SK-N-SH (cell line): ENCODE data around the gene ZNF555. TPM values are rescaled to one million over a fixed set of nuclear protein-coding genes. Genes with fewer than 3 reads are reported as not detected.

Experiments used
- CTCF ChIA-PET: fragments of 300-600, 350-600 bp; formaldehyde crosslinking; extraction: SDS; loops from one replicate; lab custom pipeline; 2021; lab: Yijun Ruan, JAX
- POLR2A ChIA-PET: fragments of 350-600 bp; sonication (Branson Sonifier 250); formaldehyde crosslinking; extraction: SDS; loops from one replicate; lab custom pipeline; 2020; ENCODE audit warnings: antibody characterized with exemption, inconsistent platforms; lab: Yijun Ruan, JAX
- DNase-seq: peaks from one replicate; pipeline ENCODE4 v3.0.0; 2012
- H2AFZ ChIP-seq: fragments of 200-600 bp; sonication (generic); 2 replicates; pipeline ENCODE4 v1.8.1; 2016; ENCODE audit warnings: antibody characterized with exemption, mild to moderate bottlenecking, low read depth
- H3F3A ChIP-seq: fragments of 200-600 bp; sonication (generic); replicated peaks from 2 replicates; pipeline ENCODE3; 2016; ENCODE audit warnings: antibody characterized with exemption, mild to moderate bottlenecking; ENCODE audit not compliant: insufficient read depth
- H3K27ac ChIP-seq, 2 experiments: fragments of 200-500 bp in 1 of 2; fragments of 200-600 bp in 1 of 2; sonication (Bioruptor generic) in 1 of 2; sonication (generic), shearing (Covaris generic) in 1 of 2; 2 replicates each; pipeline versions ENCODE4 v1.5.1 to v1.6.1; 2014 to 2016; ENCODE audit warnings: low read depth in 2 of 2, inconsistent platforms in 1 of 2, low read length in 1 of 2, mild to moderate bottlenecking in 1 of 2, mixed read lengths in 1 of 2
- H3K27me3 ChIP-seq: fragments of 200-600 bp; sonication (generic), shearing (Covaris generic); 2 replicates; pipeline ENCODE4 v1.6.1; 2016; ENCODE audit warnings: mixed run types; ENCODE audit not compliant: insufficient read depth
- H3K36me3 ChIP-seq, 2 experiments: fragments of 200-500 bp in 1 of 2; fragments of 200-600 bp in 1 of 2; sonication (Bioruptor generic) in 1 of 2; sonication (generic) in 1 of 2; replicated peaks in 1 of 2; 2 replicates each; pipeline versions ENCODE3 to v1.5.1; 2014 to 2016; ENCODE audit warnings: low read length in 1 of 2, mild to moderate bottlenecking in 1 of 2; ENCODE audit not compliant: insufficient read depth in 2 of 2, control insufficient read depth in 1 of 2
- H3K4me1 ChIP-seq, 2 experiments: fragments of 200-500 bp in 1 of 2; fragments of 200-600 bp in 1 of 2; sonication (Bioruptor generic) in 1 of 2; sonication (generic), shearing (Covaris generic) in 1 of 2; 2 replicates each; pipeline versions ENCODE4 v1.5.1 to v1.6.1; 2014 to 2016; ENCODE audit warnings: low read depth in 1 of 2, low read length in 1 of 2, mixed run types in 1 of 2; ENCODE audit not compliant: insufficient read depth in 2 of 2, control insufficient read depth in 1 of 2
- H3K4me2 ChIP-seq: fragments of 200-600 bp; sonication (generic), shearing (Covaris generic); 2 replicates; pipeline ENCODE4 v1.6.1; 2017; ENCODE audit warnings: mixed run types
- H3K4me3 ChIP-seq, 2 experiments: fragments of 200-500 bp in 1 of 2; fragments of 200-600 bp in 1 of 2; sonication (Bioruptor generic) in 1 of 2; sonication (generic), shearing (Covaris generic) in 1 of 2; 2 replicates each; pipeline versions ENCODE4 v1.5.1 to v1.8.1; 2014 to 2016; ENCODE audit warnings: low read depth in 2 of 2, inconsistent platforms in 1 of 2, low read length in 1 of 2, mild to moderate bottlenecking in 1 of 2, mixed read lengths in 1 of 2, moderate library complexity in 1 of 2
- H3K79me2 ChIP-seq: fragments of 200-600 bp; sonication (generic); 2 replicates; pipeline ENCODE4 v1.8.1; 2017; ENCODE audit warnings: mild to moderate bottlenecking; ENCODE audit not compliant: insufficient read depth
- H3K9ac ChIP-seq: fragments of 200-600 bp; sonication (generic); 2 replicates; pipeline ENCODE4 v1.6.1; 2017; ENCODE audit warnings: mixed run types
- H3K9me2 ChIP-seq: fragments of 200-600 bp; sonication (generic); 2 replicates; pipeline ENCODE4 v1.6.1; 2017; ENCODE audit warnings: mixed run types
- H3K9me3 ChIP-seq: fragments of 200-600 bp; sonication (generic); 2 replicates; pipeline ENCODE4 v1.6.1; 2017; ENCODE audit warnings: mixed run types, mild to moderate bottlenecking, moderate library complexity
- H4K20me1 ChIP-seq: fragments of 200-600 bp; sonication (generic); 2 replicates; pipeline ENCODE4 v1.6.1; 2017; ENCODE audit warnings: mild to moderate bottlenecking, mixed run types; ENCODE audit not compliant: insufficient read depth
- CHD2 ChIP-seq: fragments of 150-350 bp; IDR thresholded peaks from 2 replicates; pipeline ENCODE4 v1.6.1; 2018; ENCODE audit warnings: low read length; ENCODE audit not compliant: partially characterized antibody
- CTCF ChIP-seq: fragments of 200-600 bp; sonication (generic); IDR thresholded peaks from 2 replicates; pipeline ENCODE4 v1.6.1; 2017; ENCODE audit warnings: antibody characterized with exemption, mild to moderate bottlenecking, moderate library complexity
- ELF1 ChIP-seq: IDR thresholded peaks from 2 replicates; pipeline ENCODE4 v1.4.0; 2012
- EP300 ChIP-seq, 2 experiments: IDR thresholded peaks; 2 replicates each; pipeline versions ENCODE4 v1.4.0 to v1.6.1; 2012; ENCODE audit warnings: borderline replicate concordance in 1 of 2, low read depth in 1 of 2, low read length in 1 of 2
- FOXJ3 ChIP-seq: sonication (generic); formaldehyde crosslinking; IDR thresholded peaks from 2 replicates; pipeline ENCODE4 v1.5.1; 2020; ENCODE audit warnings: mild to moderate bottlenecking, missing genetic modification reagents
- FOXM1 ChIP-seq: IDR thresholded peaks from 2 replicates; pipeline ENCODE4 v1.4.0; 2012; ENCODE audit warnings: low read depth, mild to moderate bottlenecking
- GATA2 ChIP-seq: sonication (generic); formaldehyde crosslinking; IDR thresholded peaks from 2 replicates; pipeline ENCODE4 v1.5.0; 2020; ENCODE audit warnings: mild to moderate bottlenecking, missing genetic modification reagents
- JUND ChIP-seq: IDR thresholded peaks from 2 replicates; pipeline ENCODE4 v1.4.0; 2012
- MXI1 ChIP-seq: IDR thresholded peaks from 2 replicates; pipeline ENCODE4 v1.6.1; 2012; ENCODE audit warnings: mild to moderate bottlenecking, low read depth, low read length, improper control_type of control experiment
- NFIC ChIP-seq: IDR thresholded peaks from 2 replicates; pipeline ENCODE4 v1.4.0; 2012; ENCODE audit warnings: borderline replicate concordance
- NRF1 ChIP-seq: IDR thresholded peaks from 2 replicates; pipeline ENCODE4 v1.6.1; 2012; ENCODE audit warnings: low read depth, mild to moderate bottlenecking, low read length
- RAD21 ChIP-seq: IDR thresholded peaks from 2 replicates; pipeline ENCODE4 v1.6.1; 2012; ENCODE audit warnings: mild to moderate bottlenecking, low read length
- RFX5 ChIP-seq: IDR thresholded peaks from 2 replicates; pipeline ENCODE4 v1.6.1; 2012; ENCODE audit warnings: mild to moderate bottlenecking, improper control_type of control experiment, low read length
- RXRA ChIP-seq: IDR thresholded peaks from 2 replicates; pipeline ENCODE4 v1.4.0; 2012; ENCODE audit warnings: low read depth, mild to moderate bottlenecking, borderline replicate concordance
- TAF1 ChIP-seq: IDR thresholded peaks from 2 replicates; pipeline ENCODE4 v1.6.1; 2012; ENCODE audit warnings: low read depth, mild to moderate bottlenecking, low read length, moderate library complexity, borderline replicate concordance
- USF2 ChIP-seq: fragments of 150-350 bp; IDR thresholded peaks from 2 replicates; pipeline ENCODE4 v1.6.1; 2017; ENCODE audit warnings: antibody characterized with exemption, low read length, low read depth, borderline replicate concordance
- WGBS: methylation state at CpG from one replicate; pipeline ENCODE4 v1.1.6; 2017; ENCODE audit warnings: low lambda C conversion rate; 5-methylcytosine and 5-hydroxymethylcytosine counted together
- polyA plus RNA-seq, 3 experiments: library from polyadenylated mRNA; depleted of rRNA; stranded (reverse); fragments of >200 nt; gene quantifications; 2 replicates each; pipeline ENCODE4 v1.2.3, GENCODE V29; 2012
- TF ChIP-seq, protein P1 (sequence below): IDR thresholded peaks from 2 replicates; pipeline ENCODE4 v1.4.0; 2012; ENCODE audit warnings: low read depth, borderline replicate concordance
- TF ChIP-seq, protein P2 (sequence below): IDR thresholded peaks from 2 replicates; pipeline ENCODE4 v1.4.0; 2012; ENCODE audit warnings: low read depth

ZNF555 gene
- polyA plus RNA-seq, 1 of the 3 experiments (the other 2 are of a cell fraction), result 1.4 TPM

DNA sequence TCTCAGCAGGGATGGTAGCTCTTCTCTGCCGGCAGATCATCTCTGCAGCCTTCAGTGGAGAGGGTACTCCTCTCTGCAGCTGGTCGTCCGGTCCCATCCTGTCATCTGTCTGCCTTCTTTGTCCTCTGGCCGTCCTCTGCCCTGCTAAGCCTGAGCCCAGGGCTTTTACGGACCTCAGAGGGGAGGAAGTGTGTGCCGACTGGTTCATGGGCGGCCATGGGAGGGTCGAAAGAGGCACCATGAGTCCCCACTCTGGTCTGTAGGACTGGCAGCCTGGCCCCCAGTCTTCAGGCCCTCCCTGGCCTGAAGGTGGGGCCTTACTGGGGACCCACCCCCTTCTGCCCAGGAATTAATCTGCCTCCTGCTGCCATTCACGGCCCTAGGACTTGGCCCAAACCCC is 17.6 kb upstream of the ZNF555 start:
- DNase-seq, result no peak
- TF ChIP-seq, protein P1, sequence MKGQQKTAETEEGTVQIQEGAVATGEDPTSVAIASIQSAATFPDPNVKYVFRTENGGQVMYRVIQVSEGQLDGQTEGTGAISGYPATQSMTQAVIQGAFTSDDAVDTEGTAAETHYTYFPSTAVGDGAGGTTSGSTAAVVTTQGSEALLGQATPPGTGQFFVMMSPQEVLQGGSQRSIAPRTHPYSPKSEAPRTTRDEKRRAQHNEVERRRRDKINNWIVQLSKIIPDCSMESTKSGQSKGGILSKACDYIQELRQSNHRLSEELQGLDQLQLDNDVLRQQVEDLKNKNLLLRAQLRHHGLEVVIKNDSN, result no peak
- TF ChIP-seq CTCF (no peak), NFIC (no peak), EP300 (IDR thresholded peaks at IDR 0.05; ENCODE audit: borderline replicate concordance in 1 of 2, low read depth in 1 of 2, low read length in 1 of 2) (no peak), GATA2 (CRISPR knock-in tag) (no peak), ELF1 (no peak), FOXM1 (no peak), JUND (no peak), RXRA (no peak), MXI1 (no peak), NRF1 (no peak), RAD21 (no peak), RFX5 (no peak), USF2 (no peak), TAF1 (no peak), CHD2 (no peak), FOXJ3 (CRISPR knock-in tag) (no peak)
- TF ChIP-seq, protein P2, sequence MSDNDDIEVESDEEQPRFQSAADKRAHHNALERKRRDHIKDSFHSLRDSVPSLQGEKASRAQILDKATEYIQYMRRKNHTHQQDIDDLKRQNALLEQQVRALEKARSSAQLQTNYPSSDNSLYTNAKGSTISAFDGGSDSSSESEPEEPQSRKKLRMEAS, result no peak
- Histone ChIP-seq H3F3A (no peaks in the 10 kb centered on the region), H3K9ac (no peak overlapping the region), H3K36me3 (peaks cover 8 to 9% of the 10 kb centered on the region in 2 experiments), H3K9me3 (no peaks in the 10 kb centered on the region), H3K27me3 (no peaks in the 10 kb centered on the region), H2AFZ (no peak overlapping the region), H3K27ac (no peak overlapping the region), H3K4me3 (no peak overlapping the region), H3K9me2 (no peaks in the 10 kb centered on the region), H3K4me1 (peaks cover 0 to 3% of the 10 kb centered on the region in 2 experiments; a peak in 1 of 4 replicates), H4K20me1 (no peaks in the 10 kb centered on the region), H3K4me2 (no peak overlapping the region), H3K79me2 (no peaks in the 10 kb centered on the region)
- ChIA-PET CTCF (interaction anchor here (0.9 to 1.4 kb wide), 3 partner anchors 10 to 187 kb away, joined by 3 to 4 read pairs (median 3); no protein-coding TSS in a partner anchor), POLR2A (no interaction called here)
- WGBS, result 77% methylated on average over 7 of the region's 9 CpGs
